Colonic mucosa (tissue), 4 donors: Measurements from ENCODE around the gene FOXJ1. TPM values are rescaled to one million over a fixed set of nuclear protein-coding genes. Genes with fewer than 3 reads are reported as not detected.

Source experiments
- DNase-seq: peaks from one replicate; pipeline ENCODE4 v3.0.0-alpha.2; 2020
- H3K27ac ChIP-seq: fragments of 200-600 bp; one replicate; pipeline ENCODE4 v1.8.0; 2021
- H3K27me3 ChIP-seq: fragments of 200-600 bp; one replicate; pipeline ENCODE4 v1.8.0; 2021
- H3K36me3 ChIP-seq: fragments of 200-600 bp; one replicate; pipeline ENCODE4 v1.8.0; 2021
- H3K4me1 ChIP-seq: fragments of 200-600 bp; one replicate; pipeline ENCODE4 v1.8.0; 2021; ENCODE audit warnings: mild to moderate bottlenecking
- H3K4me3 ChIP-seq: fragments of 200-600 bp; one replicate; pipeline ENCODE4 v1.8.0; 2021
- H3K9ac ChIP-seq, 2 donors: one replicate each; pipeline ENCODE4 v1.7.0; 2013; ENCODE audit warnings: control low read depth in 2 of 2, low read depth in 2 of 2, low read length in 2 of 2
- H3K9me3 ChIP-seq: fragments of 200-600 bp; one replicate; pipeline ENCODE4 v1.8.0; 2021
- CTCF ChIP-seq: fragments of 200-600 bp; IDR thresholded peaks from one replicate; pipeline ENCODE4 v1.8.0; 2022; ENCODE audit warnings: antibody characterized with exemption, mild to moderate bottlenecking
- intact Hi-C: fragments of 100-400 bp; cut with DNase I; formaldehyde crosslinking; loops from one replicate; pipeline ENCODE4 v1.14.1; 2022
- total RNA-seq, 2 donors: library from RNA; stranded (reverse); fragmentation: NEBNext Ultra II Directional in 1 of 2; extraction: Animal tissue kit (Norgen Biotek cat#: 25700) in 1 of 2; gene quantifications; one replicate each; pipeline ENCODE4 v1.2.1, GENCODE V29; 2021
- donor health status: healthy.
- donor health status: DM: no; HTN: no; CAD: no.
- donor health status: DM: no; HTN: no; CAD: no.

FOXJ1 gene
- total RNA-seq, 2 donors from 2014 or later = 1.4 to 2.5 TPM

- H3K27me3 ChIP-seq = no peaks in the 10 kb centered on the region
- DNase-seq = no peak
- no peak for TF ChIP-seq CTCF
- H3K4me1 ChIP-seq = peaks cover 5% of the 10 kb centered on the region
- H3K27ac ChIP-seq = no peak overlapping the region
- no peaks in the 10 kb centered on the region for H3K36me3 ChIP-seq
- no peak overlapping the region for H3K9ac ChIP-seq
- intact Hi-C loops = no loop called here
- H3K9me3 ChIP-seq = no peaks in the 10 kb centered on the region
- H3K4me3 ChIP-seq = no peak overlapping the region
Measured at GRCh38 chr17:76107509-76107908, 33.5 kb downstream of the FOXJ1 start.

GRCh38 chr17:76106703-76107102 lies 34.3 kb downstream of the FOXJ1 start:
- no peaks in the 10 kb centered on the region for H3K36me3 ChIP-seq
- H3K9me3 ChIP-seq = no peaks in the 10 kb centered on the region
- intact Hi-C loops = no loop called here
- no peak for TF ChIP-seq CTCF
- no peak overlapping the region for H3K4me3 ChIP-seq
- no peaks in the 10 kb centered on the region for H3K27me3 ChIP-seq
- H3K27ac ChIP-seq = no peak overlapping the region
- no peak for DNase-seq
- no peak overlapping the region for H3K9ac ChIP-seq
- H3K4me1 ChIP-seq = peaks cover 8% of the 10 kb centered on the region

- H3K4me3 ChIP-seq = no peak overlapping the region
- peaks cover 8% of the 10 kb centered on the region for H3K4me1 ChIP-seq
- no peaks in the 10 kb centered on the region for H3K27me3 ChIP-seq
- intact Hi-C loops = no loop called here
- no peak for DNase-seq
- H3K27ac ChIP-seq = no peak overlapping the region
- H3K36me3 ChIP-seq = no peaks in the 10 kb centered on the region
- no peaks in the 10 kb centered on the region for H3K9me3 ChIP-seq
- TF ChIP-seq CTCF = no peak
- H3K9ac ChIP-seq = no peak overlapping the region
Measured at GRCh38 chr17:76104896-76105231, 36.2 kb downstream of the FOXJ1 start.

- H3K36me3 ChIP-seq = no peaks in the 10 kb centered on the region
- DNase-seq = no peak
- intact Hi-C loops = no loop called here
- H3K27ac ChIP-seq = peak overlapping the region; percentile 55
- H3K4me3 ChIP-seq = peak overlapping the region; percentile 89
- TF ChIP-seq CTCF = no peak
- H3K9ac ChIP-seq = peak overlapping the region; percentile 68 to 95
- peaks cover 8% of the 10 kb centered on the region for H3K4me1 ChIP-seq
- H3K9me3 ChIP-seq = no peaks in the 10 kb centered on the region
- no peaks in the 10 kb centered on the region for H3K27me3 ChIP-seq
Measured at GRCh38 chr17:76104140-76104895, 36.7 kb downstream of the FOXJ1 start.

GRCh38 chr17:76103274-76104139 lies 37.5 kb downstream of the FOXJ1 start, which contains the start of gene EXOC7:
TSS of gene EXOC7 (minus strand) at chr17:76103787. CDS start at chr17:76103692, 95 bp downstream.
- H3K9ac ChIP-seq = peak within 1 kb of the TSS; percentile 88 to 95
- H3K36me3 ChIP-seq = no peaks in the 10 kb centered on the region
- TF ChIP-seq CTCF = no peak
- H3K4me1 ChIP-seq = peaks cover 8% of the 10 kb centered on the region
- H3K27me3 ChIP-seq = no peaks in the 10 kb centered on the region
- H3K27ac ChIP-seq = peak within 1 kb of the TSS; percentile 55
- no peaks in the 10 kb centered on the region for H3K9me3 ChIP-seq
- intact Hi-C loops = no loop called here
- peak; percentile 94 for DNase-seq
- peak within 1 kb of the TSS; percentile 89 for H3K4me3 ChIP-seq
